GM21515 (cell line): ENCODE results near the gene SLC16A3.
"Not testable (repeated sequence)": the region's sequence is repeated elsewhere in the genome, so short reads cannot be mapped to it uniquely, and the experiment has no call there.

Experiments used
- ATAC-seq: cut with Tn5 transposase; IDR thresholded peaks from one replicate; pipeline ENCODE4 v1.9.1; 2021; ENCODE audit not compliant: unreplicated experiment

The SLC16A3 gene

GRCh38 chr17:82245134-82246039 is 16.5 kb downstream of the SLC16A3 start:
- no peak for ATAC-seq

DNA sequence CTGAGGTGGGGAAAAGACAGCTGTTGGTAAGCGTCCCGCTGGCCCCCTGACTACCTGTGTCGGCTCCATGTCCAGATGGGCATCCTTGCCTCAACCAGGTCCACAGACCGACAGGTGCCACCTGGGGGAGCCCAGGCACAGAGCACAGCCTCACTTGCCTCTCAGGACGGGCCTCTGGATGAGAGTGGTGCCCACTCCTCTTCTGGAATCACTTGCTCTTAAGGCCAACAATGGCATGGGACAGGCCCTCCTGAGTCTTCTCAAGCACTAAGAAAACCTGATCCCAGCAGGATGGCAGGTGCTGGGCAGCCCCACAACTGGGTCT is 17.2 kb downstream of the SLC16A3 start:
- no peak for ATAC-seq

- ATAC-seq, result no peak
These were observed 17.7 kb downstream of the SLC16A3 start for GRCh38 chr17:82246365-82247181.

- no peak for ATAC-seq
These were observed 18.5 kb downstream of the SLC16A3 start for GRCh38 chr17:82247182-82247823.

DNA sequence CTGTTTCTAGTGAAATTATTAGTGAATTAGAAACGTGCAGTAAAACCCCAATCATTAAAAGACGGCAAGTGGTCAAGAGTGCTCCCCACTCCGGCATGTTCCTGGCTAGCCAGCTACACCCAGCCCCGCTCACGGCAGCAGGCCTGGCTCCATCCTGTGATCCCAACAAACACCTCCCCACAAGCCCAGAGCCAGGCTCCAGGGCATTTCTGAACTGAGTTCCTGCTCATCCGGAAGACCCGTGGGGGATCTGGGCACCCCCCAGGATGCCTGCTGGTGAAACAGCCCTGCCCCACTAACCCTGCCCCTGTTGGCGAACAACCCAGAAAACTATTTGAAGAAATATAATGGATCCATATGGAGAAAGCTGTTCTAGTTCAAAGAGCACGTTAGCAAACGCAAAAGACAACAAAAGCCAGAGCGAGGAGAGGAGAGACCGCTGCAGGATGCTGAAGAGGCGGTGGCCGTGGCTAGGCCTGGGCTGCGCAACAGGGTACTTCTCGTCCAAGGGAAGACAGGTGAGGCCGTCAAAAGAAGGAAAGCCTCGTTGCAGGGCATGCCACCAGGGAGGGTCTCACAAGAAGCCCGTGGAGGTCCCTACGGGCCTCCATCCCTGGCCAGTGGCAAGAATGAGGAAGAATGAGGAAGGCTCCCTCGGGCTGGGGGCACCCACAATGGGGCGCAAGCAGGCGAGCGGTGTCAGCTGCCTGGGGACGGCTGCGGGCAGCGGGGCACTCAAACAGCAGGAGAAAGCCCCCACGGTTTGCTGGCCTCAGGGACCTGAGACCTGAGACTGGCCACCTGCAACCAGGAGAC is 19.2 kb downstream of the SLC16A3 start:
- no peak for ATAC-seq

DNA sequence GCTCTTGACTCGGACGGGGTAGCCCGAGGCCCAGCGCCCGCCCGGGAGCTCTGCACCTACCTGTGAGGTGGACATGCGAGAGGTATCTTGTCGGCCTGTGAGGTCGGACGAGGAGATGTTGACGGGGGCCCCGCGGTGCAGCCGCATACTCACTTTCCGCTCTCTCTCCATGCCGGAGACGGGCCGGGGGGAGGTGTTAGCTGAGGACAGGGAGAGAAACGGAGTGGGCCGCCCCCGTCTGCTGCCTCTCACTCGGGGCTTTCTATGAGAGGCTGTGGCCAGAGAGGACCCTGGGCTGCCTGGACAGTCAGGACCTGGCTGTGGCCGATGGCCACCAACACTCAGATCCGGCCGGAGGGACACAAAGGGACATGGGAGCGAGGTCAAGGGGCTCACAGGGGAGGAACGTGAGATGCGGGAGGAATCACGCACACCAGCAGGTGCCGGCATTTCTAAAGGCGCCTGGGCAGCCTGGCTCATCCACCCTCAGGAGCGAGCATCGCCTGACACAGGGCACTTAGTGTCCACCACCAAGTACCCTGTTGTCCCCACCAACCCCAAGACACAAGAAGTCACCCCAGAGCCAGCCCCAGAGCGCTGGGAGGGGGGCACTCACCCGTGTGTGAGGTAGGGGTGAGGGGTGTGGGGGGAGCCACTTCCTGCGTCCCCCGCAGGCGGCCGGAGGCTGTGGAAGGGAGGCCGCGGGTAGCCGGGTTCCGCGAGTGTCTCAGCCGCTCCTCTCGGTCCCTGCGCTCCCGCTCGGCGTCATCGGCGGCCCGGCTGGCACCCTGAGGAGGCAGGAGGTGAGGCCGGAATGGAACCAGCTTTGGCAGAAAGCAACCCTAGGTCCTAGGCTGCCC is 20.2 kb downstream of the SLC16A3 start:
- ATAC-seq, result no peak

GRCh38 chr17:82249896-82250581 is 21.2 kb downstream of the SLC16A3 start:
- ATAC-seq, result no peak

DNA sequence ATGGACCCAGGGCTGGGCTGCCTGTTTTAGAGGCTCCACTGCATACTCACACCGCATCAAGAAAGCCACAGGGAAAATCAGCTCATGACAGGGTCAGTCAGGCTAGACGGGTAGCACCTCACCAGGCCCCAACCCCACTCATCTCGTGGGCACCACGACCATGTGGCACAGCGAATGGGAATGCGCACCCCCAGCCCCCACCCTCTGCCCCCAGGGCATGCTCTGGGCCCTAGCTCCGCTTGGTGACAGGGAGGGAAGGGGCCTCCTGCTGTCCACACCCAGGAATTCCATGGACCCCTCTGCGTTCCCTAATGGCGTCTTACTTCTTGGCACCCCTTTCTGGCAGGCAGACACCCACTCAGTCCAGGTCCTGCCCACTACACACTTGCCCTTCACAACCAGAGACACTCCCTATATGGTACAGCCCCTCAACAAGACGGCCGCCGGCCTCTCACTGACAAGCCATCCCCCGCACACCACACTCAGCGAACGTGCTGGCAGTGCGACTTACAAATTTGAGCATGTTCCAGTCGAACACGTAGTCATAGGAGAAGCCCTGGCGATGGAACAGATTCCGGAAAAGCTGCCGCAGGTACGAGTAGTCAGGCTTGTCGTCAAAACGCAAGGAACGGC is 22.1 kb downstream of the SLC16A3 start:
- no peak for ATAC-seq

DNA sequence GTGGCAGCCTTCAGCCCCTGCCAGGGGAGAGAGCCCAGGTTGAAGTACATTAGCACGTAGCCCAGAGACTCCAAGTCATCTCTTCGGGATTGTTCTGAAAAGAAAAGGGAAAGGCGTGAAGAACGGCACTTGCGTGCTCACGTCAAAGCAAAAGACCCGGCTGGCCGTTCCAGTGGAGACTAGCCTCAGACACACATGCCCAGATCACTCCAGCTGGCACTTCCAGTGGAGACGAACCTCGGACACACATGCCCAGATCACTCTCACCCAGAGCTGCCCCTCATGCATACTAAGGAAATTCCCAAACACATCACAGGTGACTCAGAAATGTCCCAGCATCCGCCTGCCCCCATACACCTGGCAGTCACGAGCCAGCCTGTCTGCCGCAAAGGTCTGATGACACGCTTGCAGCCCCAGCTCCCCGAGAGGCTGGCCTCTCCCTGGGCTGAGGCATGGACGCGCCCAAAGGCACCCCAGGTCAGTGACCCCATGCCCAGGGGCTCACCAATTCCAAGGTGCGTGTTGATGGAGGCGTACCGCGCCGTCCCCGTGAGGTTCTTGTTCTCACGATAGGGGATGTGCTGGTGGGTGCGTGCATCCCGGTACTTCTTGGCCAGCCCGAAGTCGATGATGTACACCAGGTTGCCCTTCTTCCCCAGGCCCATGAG is 23.8 kb downstream of the SLC16A3 start:
- ATAC-seq, result no peak

DNA sequence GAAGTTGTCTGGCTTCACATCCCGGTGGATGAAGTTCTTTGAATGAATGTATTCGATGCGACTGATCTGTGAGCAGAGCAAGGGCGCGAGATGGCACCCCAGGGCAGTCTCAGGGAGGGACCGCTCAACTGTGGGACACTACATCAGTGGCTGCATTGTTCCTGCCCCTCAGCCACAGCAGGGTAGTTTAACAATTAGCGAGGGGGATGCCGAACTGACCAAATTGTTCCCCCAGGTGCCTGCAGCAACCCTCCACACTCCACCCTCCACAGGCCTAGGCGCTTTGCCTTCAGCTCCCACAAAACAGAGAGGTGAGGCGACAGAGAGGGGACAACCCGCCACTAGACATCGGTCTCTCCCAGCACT is 24.3 kb downstream of the SLC16A3 start:
- no peak for ATAC-seq

- not testable (repeated sequence) for ATAC-seq
These were observed 25.3 kb downstream of the SLC16A3 start for GRCh38 chr17:82254096-82254495.

GRCh38 chr17:82254746-82255145 is 25.9 kb downstream of the SLC16A3 start:
- ATAC-seq, result not testable (repeated sequence)

DNA sequence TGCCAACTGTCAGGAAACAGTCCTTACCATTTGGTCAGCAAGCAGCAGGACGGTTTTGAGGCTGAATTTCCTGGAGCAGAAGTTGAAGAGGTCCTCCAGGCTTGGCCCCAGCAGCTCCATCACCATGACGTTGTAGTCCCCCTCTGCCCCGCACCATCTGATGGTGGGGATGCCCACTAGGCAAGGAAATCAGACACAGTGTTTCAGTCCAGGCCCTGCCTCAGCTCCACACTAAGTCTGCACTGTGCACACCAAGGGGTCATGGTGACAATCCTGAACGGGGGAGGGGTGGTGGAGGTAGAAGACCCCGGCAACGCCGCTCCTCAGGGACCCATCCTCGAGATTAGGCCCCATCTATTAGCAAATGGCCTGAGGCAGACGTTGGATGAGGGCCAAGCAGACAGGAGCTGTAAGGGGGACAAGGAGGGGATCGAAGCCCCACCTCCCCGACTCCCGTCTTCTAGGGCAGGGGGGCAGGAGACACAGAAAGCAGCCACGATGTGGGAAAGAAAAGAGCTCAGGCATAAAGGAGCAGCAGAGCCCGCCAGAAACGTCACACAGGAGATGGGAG is 26.6 kb downstream of the SLC16A3 start:
- ATAC-seq, result no peak

GRCh38 chr17:82256242-82256885 is 27.5 kb downstream of the SLC16A3 start:
- no peak for ATAC-seq

DNA sequence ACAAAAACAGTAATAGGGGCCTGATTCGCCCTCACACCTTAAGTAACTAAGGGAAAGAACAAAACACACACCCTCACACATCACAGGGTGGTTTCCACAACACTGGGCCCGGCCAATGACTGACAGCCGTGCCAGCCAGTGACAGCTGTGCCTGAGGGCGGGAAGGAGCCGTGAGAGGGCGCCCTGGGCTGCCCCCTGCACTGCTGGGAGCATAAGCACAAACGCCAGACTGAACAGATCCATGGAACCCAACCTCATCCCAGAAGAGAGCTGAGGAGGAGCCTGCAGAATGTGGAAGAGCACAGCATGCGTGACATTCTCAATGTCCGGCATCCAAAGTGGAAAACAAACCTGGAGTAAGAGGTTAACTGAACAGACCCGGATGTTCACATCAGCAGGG is 28.6 kb downstream of the SLC16A3 start:
- ATAC-seq, result no peak

DNA sequence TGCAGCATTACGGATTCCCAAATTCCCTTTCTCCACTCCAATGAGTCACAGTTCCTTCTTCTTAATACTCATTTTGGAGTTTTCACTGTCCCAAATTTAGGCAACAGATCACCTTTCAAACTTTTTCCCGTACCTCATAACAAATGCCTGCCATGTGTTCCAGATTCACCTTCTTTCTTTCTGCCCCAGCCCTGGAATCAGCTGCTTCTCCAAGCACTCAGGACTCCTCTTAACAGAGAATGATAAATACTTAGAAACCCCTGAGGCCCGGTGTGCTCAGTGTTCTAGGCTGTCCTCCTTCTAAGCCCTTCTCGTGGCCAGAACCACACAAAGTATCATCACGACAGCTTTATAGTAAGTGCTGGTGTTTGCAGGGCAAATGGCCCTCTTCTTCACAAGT is 29.7 kb downstream of the SLC16A3 start:
- no peak for ATAC-seq
